Spleen (tissue), 7 donors: ENCODE data around the gene EPN2.

Experiments
- POLR2A ChIP-seq, 3 donors: fragments of 450-650 bp; IDR thresholded peaks; one replicate each; pipeline ENCODE4 v1.5.1; 2017; ENCODE audit warnings: antibody characterized with exemption in 3 of 3, mild to moderate bottlenecking in 1 of 3
- TF ChIP-seq, protein P1 (sequence below), 11 experiments: fragments of 200-600 bp in 7 of 11; fragments of 450-650 bp in 4 of 11; sonication (generic) in 4 of 11; IDR thresholded peaks in 8 of 11; conservative IDR thresholded peaks in 3 of 11; 1 replicate in 7 of 11; 2 replicates in 4 of 11; pipeline versions ENCODE4 v1.4.0 to v1.8.0; 2016 to 2021; ENCODE audit warnings: antibody characterized with exemption in 11 of 11, inconsistent platforms in 4 of 11, mild to moderate bottlenecking in 1 of 11
- donor health status: DM: no; HTN: no; CAD: no; lungs with moderate emphysema.
- donor health status: DM: no; HTN: no; CAD: no.
- donor health status: DM: no; HTN: no; CAD: no.

DNA sequence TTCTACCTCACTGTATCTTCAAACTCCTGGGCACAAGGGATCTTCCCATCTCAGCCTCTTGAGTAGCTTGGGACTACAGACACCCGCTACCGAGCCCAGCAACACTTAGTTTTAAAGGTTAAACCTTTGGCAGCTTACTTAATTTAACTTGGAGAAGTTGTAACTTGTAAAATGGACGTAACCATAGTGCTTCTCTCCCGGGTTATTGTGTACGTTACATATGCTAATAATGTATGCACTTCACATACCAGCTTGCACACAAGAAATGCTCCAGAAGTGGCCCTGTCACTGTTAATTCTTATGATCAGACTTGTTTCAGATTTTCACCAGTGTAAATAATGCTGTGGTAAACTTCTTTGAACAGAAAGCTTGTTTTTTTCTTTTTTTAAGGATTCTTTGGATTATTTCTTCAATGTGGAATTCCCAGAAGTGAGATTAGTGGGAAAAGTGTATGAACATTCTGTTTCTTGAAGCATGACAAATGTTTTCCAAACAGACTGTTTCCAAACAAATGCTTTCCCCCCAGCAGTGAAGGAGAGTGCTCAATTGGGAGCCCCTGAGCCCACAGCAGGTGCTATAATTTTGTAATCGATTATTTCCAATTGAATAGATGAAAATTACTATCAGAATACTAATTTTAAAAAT, 61.5 kb downstream of the EPN2 start:
- TF ChIP-seq POLR2A (IDR thresholded peaks at IDR 0.05): no peak
- TF ChIP-seq, protein P1, sequence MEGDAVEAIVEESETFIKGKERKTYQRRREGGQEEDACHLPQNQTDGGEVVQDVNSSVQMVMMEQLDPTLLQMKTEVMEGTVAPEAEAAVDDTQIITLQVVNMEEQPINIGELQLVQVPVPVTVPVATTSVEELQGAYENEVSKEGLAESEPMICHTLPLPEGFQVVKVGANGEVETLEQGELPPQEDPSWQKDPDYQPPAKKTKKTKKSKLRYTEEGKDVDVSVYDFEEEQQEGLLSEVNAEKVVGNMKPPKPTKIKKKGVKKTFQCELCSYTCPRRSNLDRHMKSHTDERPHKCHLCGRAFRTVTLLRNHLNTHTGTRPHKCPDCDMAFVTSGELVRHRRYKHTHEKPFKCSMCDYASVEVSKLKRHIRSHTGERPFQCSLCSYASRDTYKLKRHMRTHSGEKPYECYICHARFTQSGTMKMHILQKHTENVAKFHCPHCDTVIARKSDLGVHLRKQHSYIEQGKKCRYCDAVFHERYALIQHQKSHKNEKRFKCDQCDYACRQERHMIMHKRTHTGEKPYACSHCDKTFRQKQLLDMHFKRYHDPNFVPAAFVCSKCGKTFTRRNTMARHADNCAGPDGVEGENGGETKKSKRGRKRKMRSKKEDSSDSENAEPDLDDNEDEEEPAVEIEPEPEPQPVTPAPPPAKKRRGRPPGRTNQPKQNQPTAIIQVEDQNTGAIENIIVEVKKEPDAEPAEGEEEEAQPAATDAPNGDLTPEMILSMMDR (IDR thresholded peaks at IDR 0.05 in 8 of 11, conservative IDR thresholded peaks at IDR 0.05 in 3 of 11): no peak
